ENCODE data around the gene RPL4.

The RPL4 gene

DNA sequence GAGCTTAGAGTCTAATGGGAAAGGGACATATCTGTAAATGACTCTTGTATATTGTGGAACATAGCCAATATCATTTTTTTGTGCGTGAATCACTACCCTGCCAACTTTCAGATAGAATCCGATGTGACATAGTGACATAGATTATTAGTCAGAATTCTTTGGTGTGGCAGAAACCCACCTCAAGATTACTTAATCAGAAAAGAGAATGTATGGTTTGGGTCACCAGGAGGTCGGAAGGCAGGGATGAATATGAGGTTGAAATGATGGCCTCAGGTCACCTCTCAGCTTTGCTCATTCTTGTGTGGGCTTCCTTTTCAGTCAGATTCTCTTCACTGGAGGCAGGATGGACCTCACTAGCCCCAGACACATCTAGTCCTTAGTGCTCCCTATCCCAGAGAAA is 48.4 kb downstream of the RPL4 start:
- Histone ChIP-seq H2AFZ (ENCODE audit: low read depth, low read length) (no peak overlapping the region), H3K4me1 (ENCODE audit: control insufficient read depth, insufficient read depth, low read depth, low read length) (no peaks in the 10 kb centered on the region), H2BK120ac (ENCODE audit: low read depth, low read length) (no peak overlapping the region), H2BK5ac (ENCODE audit: low read depth, low read length, poor library complexity, severe bottlenecking) (no peak overlapping the region), H2BK12ac (ENCODE audit: low read length in 2 of 2) (no peak overlapping the region), H3K4me3 (ENCODE audit: insufficient read depth in 1 of 2, low read depth in 1 of 2, low read length in 2 of 2) (no peak overlapping the region), H3K14ac (ENCODE audit: low read length in 2 of 2) (no peak overlapping the region), H3K36me3 (ENCODE audit: control insufficient read depth in 1 of 2, insufficient read depth in 2 of 2, low read depth in 1 of 2, low read length in 2 of 2) (peaks cover 11 to 29% of the 10 kb centered on the region in 2 experiments), H3K4me2 (ENCODE audit: low read length, poor library complexity, severe bottlenecking) (no peak overlapping the region), H3K79me1 (replicated peaks; ENCODE audit: low read length, poor library complexity, severe bottlenecking) (peaks cover 16% of the 10 kb centered on the region), H3K9ac (ENCODE audit: low read length) (no peak overlapping the region), H4K91ac (ENCODE audit: low read length) (no peak overlapping the region), H3K4ac (ENCODE audit: low read depth in 1 of 2, low read length in 2 of 2) (no peak overlapping the region), H2BK15ac (ENCODE audit: low read depth, poor library complexity, severe bottlenecking) (no peak overlapping the region), H3K18ac (ENCODE audit: low read depth in 1 of 2, low read length in 2 of 2) (no peak overlapping the region), H4K8ac (ENCODE audit: low read length) (no peak overlapping the region), H3K27me3 (ENCODE audit: control insufficient read depth in 1 of 2, insufficient read depth in 1 of 2, low read length in 2 of 2) (no peaks in the 10 kb centered on the region), H3K9me3 (ENCODE audit: control insufficient read depth, low read length) (no peaks in the 10 kb centered on the region), H3K27ac (ENCODE audit: low read length, poor library complexity, severe bottlenecking) (no peak overlapping the region), H2AK5ac (ENCODE audit: low read length, severe bottlenecking) (no peak overlapping the region), H3K23ac (ENCODE audit: low read length in 2 of 2) (no peak overlapping the region)
- 100% methylated on average over 1 of the region's 3 CpGs for WGBS
- no peak for DNase-seq

DNA sequence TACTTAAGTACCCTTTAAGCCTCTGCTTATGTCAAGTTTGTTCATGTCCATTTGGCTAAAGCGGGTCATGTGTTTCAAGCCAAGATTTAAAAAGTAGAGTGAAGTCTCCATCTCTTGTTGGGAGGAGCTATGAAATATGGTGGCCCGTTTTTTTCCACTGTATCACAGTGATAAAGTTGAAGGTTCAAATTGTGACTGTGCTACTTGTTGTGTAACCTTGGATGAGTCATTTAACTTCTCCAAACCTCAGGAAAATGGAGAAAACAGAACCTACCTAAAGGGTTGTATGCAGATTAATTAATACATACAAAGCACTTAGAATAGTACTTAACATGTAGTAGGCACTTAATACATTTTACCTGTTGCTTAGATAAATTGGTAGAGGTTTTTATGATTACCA is 50.5 kb downstream of the RPL4 start:
- H2AK5ac ChIP-seq (ENCODE audit: low read length, severe bottlenecking) = no peak overlapping the region
- peaks cover 9% of the 10 kb centered on the region for H3K79me1 ChIP-seq (replicated peaks; ENCODE audit: low read length, poor library complexity, severe bottlenecking)
- H3K9me3 ChIP-seq (ENCODE audit: control insufficient read depth, low read length) = no peaks in the 10 kb centered on the region
- no peak overlapping the region for H2AFZ ChIP-seq (ENCODE audit: low read depth, low read length)
- H2BK12ac ChIP-seq (ENCODE audit: low read length in 2 of 2) = no peak overlapping the region
- no peak overlapping the region for H3K4ac ChIP-seq (ENCODE audit: low read depth in 1 of 2, low read length in 2 of 2)
- H3K27ac ChIP-seq (ENCODE audit: low read length, poor library complexity, severe bottlenecking) = no peak overlapping the region
- peaks cover 8 to 27% of the 10 kb centered on the region in 2 experiments for H3K36me3 ChIP-seq (ENCODE audit: control insufficient read depth in 1 of 2, insufficient read depth in 2 of 2, low read depth in 1 of 2, low read length in 2 of 2)
- H3K18ac ChIP-seq (ENCODE audit: low read depth in 1 of 2, low read length in 2 of 2) = no peak overlapping the region
- no peak overlapping the region for H3K14ac ChIP-seq (ENCODE audit: low read length in 2 of 2)
- no peak overlapping the region for H3K4me2 ChIP-seq (ENCODE audit: low read length, poor library complexity, severe bottlenecking)
- no peak overlapping the region for H4K8ac ChIP-seq (ENCODE audit: low read length)
- no peak for DNase-seq
- no peaks in the 10 kb centered on the region for H3K27me3 ChIP-seq (ENCODE audit: control insufficient read depth in 1 of 2, insufficient read depth in 1 of 2, low read length in 2 of 2)
- no peak overlapping the region for H3K9ac ChIP-seq (ENCODE audit: low read length)
- no peak overlapping the region for H2BK15ac ChIP-seq (ENCODE audit: low read depth, poor library complexity, severe bottlenecking)
- no peak overlapping the region for H3K4me3 ChIP-seq (ENCODE audit: insufficient read depth in 1 of 2, low read depth in 1 of 2, low read length in 2 of 2)
- WGBS = 100% methylated on average over 2 of the region's 2 CpGs
- no peak overlapping the region for H2BK120ac ChIP-seq (ENCODE audit: low read depth, low read length)
- no peak overlapping the region for H2BK5ac ChIP-seq (ENCODE audit: low read depth, low read length, poor library complexity, severe bottlenecking)
- no peak overlapping the region for H3K23ac ChIP-seq (ENCODE audit: low read length in 2 of 2)
- no peaks in the 10 kb centered on the region for H3K4me1 ChIP-seq (ENCODE audit: control insufficient read depth, insufficient read depth, low read depth, low read length)
- no peak overlapping the region for H4K91ac ChIP-seq (ENCODE audit: low read length)

DNA sequence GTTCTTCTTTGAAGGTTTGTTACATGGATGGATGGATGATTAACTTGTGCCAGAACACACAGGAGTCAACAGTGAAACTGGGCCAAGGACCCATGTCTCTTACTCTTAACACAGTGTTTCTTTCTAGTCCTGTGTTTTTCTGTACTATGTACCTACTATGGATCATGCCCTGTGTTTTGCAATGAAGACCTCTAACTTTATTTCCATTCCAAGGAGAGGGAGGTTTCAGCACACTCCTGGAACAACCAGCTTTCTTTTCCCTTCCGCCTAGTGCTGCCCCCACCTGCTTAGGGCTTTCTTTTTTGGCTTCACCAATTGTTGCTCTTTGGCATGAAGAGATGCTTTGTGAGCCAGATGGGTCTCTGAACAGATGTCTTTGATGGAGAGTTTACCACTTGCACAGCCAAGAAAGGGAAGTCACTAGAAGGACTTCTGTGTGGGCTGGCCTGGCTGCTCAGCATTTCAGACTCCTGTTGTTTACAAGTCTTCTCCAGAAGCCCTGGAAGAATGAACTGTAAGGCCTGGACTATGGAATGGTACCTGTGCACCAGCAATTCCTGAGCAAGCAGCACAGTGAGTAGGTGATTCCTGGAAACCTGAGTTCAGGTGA is 51.6 kb downstream of the RPL4 start:
- H3K4me3 ChIP-seq (ENCODE audit: insufficient read depth in 1 of 2, low read depth in 1 of 2, low read length in 2 of 2) = no peak overlapping the region
- 100% methylated on average over 1 of the region's 1 CpG for WGBS
- H3K36me3 ChIP-seq (ENCODE audit: control insufficient read depth in 1 of 2, insufficient read depth in 2 of 2, low read depth in 1 of 2, low read length in 2 of 2) = peaks cover 8 to 30% of the 10 kb centered on the region in 2 experiments
- H3K18ac ChIP-seq (ENCODE audit: low read depth in 1 of 2, low read length in 2 of 2) = no peak overlapping the region
- H2BK12ac ChIP-seq (ENCODE audit: low read length in 2 of 2) = no peak overlapping the region
- no peak overlapping the region for H3K23ac ChIP-seq (ENCODE audit: low read length in 2 of 2)
- H3K4ac ChIP-seq (ENCODE audit: low read depth in 1 of 2, low read length in 2 of 2) = no peak overlapping the region
- no peak overlapping the region for H3K27ac ChIP-seq (ENCODE audit: low read length, poor library complexity, severe bottlenecking)
- H3K27me3 ChIP-seq (ENCODE audit: control insufficient read depth in 1 of 2, insufficient read depth in 1 of 2, low read length in 2 of 2) = no peaks in the 10 kb centered on the region
- H2AFZ ChIP-seq (ENCODE audit: low read depth, low read length) = no peak overlapping the region
- no peak overlapping the region for H2AK5ac ChIP-seq (ENCODE audit: low read length, severe bottlenecking)
- H2BK5ac ChIP-seq (ENCODE audit: low read depth, low read length, poor library complexity, severe bottlenecking) = no peak overlapping the region
- no peak overlapping the region for H3K9ac ChIP-seq (ENCODE audit: low read length)
- H2BK15ac ChIP-seq (ENCODE audit: low read depth, poor library complexity, severe bottlenecking) = no peak overlapping the region
- H3K9me3 ChIP-seq (ENCODE audit: control insufficient read depth, low read length) = no peaks in the 10 kb centered on the region
- H3K14ac ChIP-seq (ENCODE audit: low read length in 2 of 2) = no peak overlapping the region
- peaks cover 6% of the 10 kb centered on the region for H3K79me1 ChIP-seq (replicated peaks; ENCODE audit: low read length, poor library complexity, severe bottlenecking)
- no peak for DNase-seq
- H3K4me2 ChIP-seq (ENCODE audit: low read length, poor library complexity, severe bottlenecking) = no peak overlapping the region
- H3K4me1 ChIP-seq (ENCODE audit: control insufficient read depth, insufficient read depth, low read depth, low read length) = no peaks in the 10 kb centered on the region
- H2BK120ac ChIP-seq (ENCODE audit: low read depth, low read length) = no peak overlapping the region
- H4K91ac ChIP-seq (ENCODE audit: low read length) = no peak overlapping the region
- no peak overlapping the region for H4K8ac ChIP-seq (ENCODE audit: low read length)

DNA sequence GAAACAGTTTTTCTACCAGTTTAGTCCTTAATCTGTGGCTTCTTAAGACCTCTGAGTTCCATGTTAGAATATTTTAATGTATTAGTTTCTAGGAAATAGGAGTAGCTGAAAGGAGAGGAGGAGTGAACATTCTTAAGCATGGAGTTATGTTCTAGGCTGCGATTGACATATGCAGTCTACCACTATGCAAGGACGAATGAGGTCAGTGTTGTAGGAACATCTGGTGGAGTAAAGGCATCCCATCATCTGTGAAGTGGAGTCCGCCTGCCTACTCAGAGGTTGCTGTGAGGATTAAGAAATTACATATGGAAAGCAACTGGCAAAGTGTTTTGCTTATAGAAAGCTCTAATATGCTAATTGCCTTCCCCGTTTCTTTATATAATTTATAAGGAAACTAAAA is 52.2 kb downstream of the RPL4 start:
- WGBS = 90% methylated on average over 3 of the region's 4 CpGs
- H2BK5ac ChIP-seq (ENCODE audit: low read depth, low read length, poor library complexity, severe bottlenecking) = no peak overlapping the region

More for the DNA sequence above, 52.2 kb downstream of the RPL4 start:
- Histone ChIP-seq H2BK15ac (ENCODE audit: low read depth, poor library complexity, severe bottlenecking) (no peak overlapping the region), H3K4me3 (ENCODE audit: insufficient read depth in 1 of 2, low read depth in 1 of 2, low read length in 2 of 2) (no peak overlapping the region), H3K27ac (ENCODE audit: low read length, poor library complexity, severe bottlenecking) (no peak overlapping the region), H3K27me3 (ENCODE audit: control insufficient read depth in 1 of 2, insufficient read depth in 1 of 2, low read length in 2 of 2) (no peaks in the 10 kb centered on the region), H3K18ac (ENCODE audit: low read depth in 1 of 2, low read length in 2 of 2) (no peak overlapping the region), H4K8ac (ENCODE audit: low read length) (no peak overlapping the region), H3K4me2 (ENCODE audit: low read length, poor library complexity, severe bottlenecking) (no peak overlapping the region), H3K79me1 (replicated peaks; ENCODE audit: low read length, poor library complexity, severe bottlenecking) (peaks cover 6% of the 10 kb centered on the region), H3K4ac (ENCODE audit: low read depth in 1 of 2, low read length in 2 of 2) (no peak overlapping the region), H3K36me3 (ENCODE audit: control insufficient read depth in 1 of 2, insufficient read depth in 2 of 2, low read depth in 1 of 2, low read length in 2 of 2) (peaks cover 8 to 32% of the 10 kb centered on the region in 2 experiments), H3K9me3 (ENCODE audit: control insufficient read depth, low read length) (no peaks in the 10 kb centered on the region), H3K14ac (ENCODE audit: low read length in 2 of 2) (no peak overlapping the region), H3K9ac (ENCODE audit: low read length) (no peak overlapping the region), H2BK120ac (ENCODE audit: low read depth, low read length) (no peak overlapping the region), H2AK5ac (ENCODE audit: low read length, severe bottlenecking) (no peak overlapping the region), H2AFZ (ENCODE audit: low read depth, low read length) (no peak overlapping the region), H2BK12ac (ENCODE audit: low read length in 2 of 2) (no peak overlapping the region), H3K23ac (ENCODE audit: low read length in 2 of 2) (no peak overlapping the region), H3K4me1 (ENCODE audit: control insufficient read depth, insufficient read depth, low read depth, low read length) (no peaks in the 10 kb centered on the region), H4K91ac (ENCODE audit: low read length) (no peak overlapping the region)
- no peak for DNase-seq
